HG03378 (cell line): ENCODE measurements around the gene ME2.
"Not testable (repeated sequence)": the region's sequence is repeated elsewhere in the genome, so short reads cannot be mapped to it uniquely, and the experiment has no call there.

Experiments
- ATAC-seq: cut with Tn5 transposase; IDR thresholded peaks from one replicate; pipeline ENCODE4 v1.9.1; 2021; ENCODE audit warnings: mild to moderate bottlenecking, moderate library complexity; ENCODE audit not compliant: unreplicated experiment

ME2 gene

GRCh38 chr18:50911006-50911405 is 32.1 kb downstream of the ME2 start:
- no peak for ATAC-seq

DNA sequence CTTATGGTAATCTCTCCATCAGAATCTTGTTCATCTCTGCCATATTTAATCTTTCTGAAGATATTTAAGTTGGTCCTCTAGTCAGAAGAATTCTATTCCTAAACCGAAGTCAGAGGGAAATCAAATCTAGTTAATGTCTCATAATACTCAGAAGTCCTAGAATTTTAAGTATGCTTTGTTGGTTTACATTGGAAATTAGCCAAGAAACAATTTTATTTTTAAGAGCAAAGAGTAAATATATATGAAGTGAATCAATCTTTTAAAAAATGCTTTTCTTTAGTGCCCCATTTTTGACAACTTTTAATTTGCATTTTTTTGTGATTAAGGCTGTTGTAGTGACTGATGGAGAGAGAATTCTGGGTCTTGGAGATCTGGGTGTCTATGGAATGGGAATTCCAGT is 38.1 kb downstream of the ME2 start:
- no peak for ATAC-seq

GRCh38 chr18:50918153-50918552 is 39.2 kb downstream of the ME2 start:
- no peak for ATAC-seq

DNA sequence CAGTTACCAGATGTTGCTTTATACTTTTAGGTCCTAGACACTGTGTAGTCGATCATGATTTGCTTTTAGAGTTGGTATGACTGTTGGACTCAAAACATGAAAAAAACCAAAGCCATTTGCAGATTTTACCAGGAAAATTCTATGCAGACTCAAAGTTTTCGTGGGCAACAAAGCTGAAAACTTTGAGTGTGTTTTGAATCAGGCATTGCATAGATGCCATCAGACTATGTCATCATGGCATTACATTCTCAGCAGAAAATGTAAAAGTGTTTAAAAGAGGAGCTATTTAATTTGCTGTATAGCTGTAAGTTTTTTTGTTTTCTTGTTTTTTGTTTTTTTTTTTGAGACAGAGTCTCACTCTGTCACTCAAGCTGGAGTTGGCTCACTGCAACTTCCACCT is 45.5 kb downstream of the ME2 start:
- no peak for ATAC-seq

DNA sequence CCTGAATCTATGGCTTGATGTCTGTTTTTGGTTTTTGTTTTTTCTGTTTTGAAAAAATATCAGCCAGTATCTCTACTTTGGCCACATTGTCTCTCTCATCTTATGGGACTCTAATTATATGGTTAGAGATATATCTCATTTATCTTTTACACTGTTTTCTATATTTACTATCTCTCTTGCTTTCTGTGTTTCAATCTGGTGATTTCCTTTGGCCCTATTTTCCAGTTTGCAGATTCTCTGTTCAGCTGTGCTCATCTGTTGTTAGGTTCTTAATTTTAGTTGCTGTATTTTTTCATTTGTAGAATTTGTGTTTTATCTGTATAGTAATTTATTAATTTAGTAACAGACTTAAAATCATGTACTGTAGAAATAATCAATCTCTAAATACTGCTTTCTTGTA is 47.6 kb downstream of the ME2 start:
- ATAC-seq = no peak

- no peak for ATAC-seq
Observed at GRCh38 chr18:50928551-50928950, 49.6 kb downstream of the ME2 start.

GRCh38 chr18:50933684-50934083 is 54.8 kb downstream of the ME2 start:
- ATAC-seq = no peak

DNA sequence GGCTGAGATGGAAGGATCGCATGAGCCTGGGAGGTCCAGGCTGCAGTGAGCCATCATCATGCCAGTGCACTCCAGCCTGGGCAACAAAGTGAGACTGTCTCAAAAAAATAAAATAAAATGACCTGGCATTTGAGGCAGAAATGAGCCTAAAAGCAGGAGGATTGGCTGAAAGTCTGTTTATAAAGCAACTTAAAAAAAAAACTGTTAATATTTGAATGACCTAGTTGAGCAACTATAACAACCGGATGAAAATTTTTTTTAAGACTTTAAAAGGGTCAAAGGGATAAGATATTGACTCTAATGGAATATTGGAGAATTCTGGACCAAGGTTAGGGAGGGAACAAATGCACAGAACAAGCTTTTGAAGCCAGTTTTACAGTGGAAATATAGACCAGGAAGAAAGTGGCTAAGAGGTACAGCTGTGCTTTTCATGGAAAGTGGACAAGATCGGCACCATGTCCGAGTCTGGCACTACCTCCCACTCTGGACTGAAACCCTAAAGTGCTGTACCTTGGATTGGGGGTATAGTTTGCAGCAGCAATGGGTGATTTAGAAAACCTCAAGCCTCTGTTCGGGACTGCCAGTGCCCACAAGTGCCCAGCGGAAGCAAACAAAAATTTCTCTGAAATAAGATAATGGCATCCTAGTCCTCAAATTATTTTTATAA is 55.8 kb downstream of the ME2 start:
- ATAC-seq = no peak

DNA sequence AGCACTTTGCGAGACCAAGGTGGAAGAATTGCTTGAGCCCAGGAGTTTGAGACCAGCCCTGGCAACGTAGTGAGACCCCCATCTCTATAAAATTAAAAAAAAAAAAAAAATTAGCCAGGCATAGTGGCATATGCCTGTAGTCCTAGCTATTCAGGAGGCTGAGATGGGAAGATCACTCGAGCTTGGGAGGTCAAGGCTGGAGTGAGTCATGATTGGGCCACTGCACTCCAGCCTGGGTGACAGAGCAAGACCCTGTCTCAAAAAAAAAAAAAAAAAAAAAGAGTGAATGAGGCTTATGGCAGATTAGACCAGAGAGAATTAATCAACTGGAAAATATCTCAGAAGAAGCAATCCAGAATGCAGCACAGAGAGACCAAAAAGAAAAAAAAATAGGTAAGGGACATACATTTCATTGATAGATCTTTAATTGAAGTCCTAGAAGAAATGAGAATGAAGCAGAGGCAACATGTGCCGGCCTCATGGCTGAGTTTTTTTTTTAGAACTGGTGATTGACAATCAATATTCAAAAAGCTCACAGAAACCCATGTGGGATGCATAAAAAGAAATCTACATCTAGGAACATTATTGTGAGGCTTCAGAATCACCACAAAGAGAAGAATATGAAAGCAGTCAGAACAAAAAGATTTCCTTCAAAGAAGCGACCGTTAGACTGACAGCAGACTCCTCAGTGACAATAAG is 56.7 kb downstream of the ME2 start:
- no peak for ATAC-seq

GRCh38 chr18:50937183-50937582 is 58.3 kb downstream of the ME2 start:
- no peak for ATAC-seq

- no peak for ATAC-seq
Observed at GRCh38 chr18:50938912-50939311, 60.0 kb downstream of the ME2 start.

GRCh38 chr18:50944245-50944932 is 65.5 kb downstream of the ME2 start:
- ATAC-seq = no peak

GRCh38 chr18:50945918-50946317 is 67.0 kb downstream of the ME2 start:
- not testable (repeated sequence) for ATAC-seq

DNA sequence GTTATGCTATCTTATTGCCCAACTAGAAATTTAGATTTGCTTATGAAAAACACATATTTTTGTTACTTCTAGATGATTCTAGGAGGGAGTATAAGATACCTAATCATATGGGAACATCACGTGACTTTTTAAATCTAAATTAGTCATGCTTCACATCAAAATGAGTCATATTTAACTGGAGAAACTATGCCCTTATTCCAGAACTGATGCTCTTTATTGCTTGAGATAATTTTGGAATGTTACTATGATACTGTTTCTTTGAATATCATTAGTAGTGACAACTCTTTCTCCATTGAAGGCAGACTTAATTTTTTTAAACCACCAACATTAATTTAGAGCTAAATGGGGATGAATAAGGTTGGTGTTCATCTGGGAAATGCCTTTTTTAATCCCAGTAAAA is 69.0 kb downstream of the ME2 start:
- no peak for ATAC-seq

DNA sequence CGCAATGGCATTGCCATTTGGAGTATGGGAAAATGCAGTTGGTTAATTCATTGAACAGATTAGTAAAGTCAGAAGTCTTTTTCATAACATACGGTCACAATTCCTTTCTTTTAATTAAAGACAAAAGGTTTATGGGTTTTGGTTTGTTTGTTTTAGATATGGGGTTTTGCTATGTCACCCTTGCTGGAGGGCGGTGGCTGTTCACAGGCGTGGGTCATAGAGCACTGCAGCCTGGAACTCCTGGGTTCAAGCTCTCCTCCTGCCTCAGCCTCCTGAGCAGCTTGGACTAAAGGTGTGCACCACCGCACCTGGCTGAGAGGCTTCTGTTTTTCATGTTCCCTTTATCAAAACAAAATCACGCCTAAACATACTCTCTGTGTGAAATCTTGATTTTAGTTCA is 70.3 kb downstream of the ME2 start:
- no peak for ATAC-seq

- no peak for ATAC-seq
Observed at GRCh38 chr18:50950626-50951025, 71.7 kb downstream of the ME2 start.

DNA sequence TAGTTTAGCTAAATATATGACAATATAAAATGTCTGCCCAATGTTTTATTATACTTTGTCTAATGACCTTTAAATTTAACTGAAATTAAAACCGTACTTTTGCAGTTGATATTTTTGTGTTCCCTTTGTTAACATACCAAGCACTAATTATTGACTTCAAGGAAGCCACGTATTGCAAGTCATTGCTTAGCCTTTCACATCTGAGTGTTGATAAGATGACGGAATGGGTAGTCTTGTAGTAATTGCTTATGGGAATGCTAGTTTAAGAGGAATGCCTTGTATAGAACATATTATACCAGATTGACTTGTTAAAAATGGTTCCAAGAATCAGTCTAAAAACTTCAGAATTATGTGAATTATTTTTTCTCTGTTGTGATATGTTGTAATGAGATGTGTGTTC is 74.9 kb downstream of the ME2 start:
- ATAC-seq = no peak

- no peak for ATAC-seq
Observed at GRCh38 chr18:50955253-50955652, 76.3 kb downstream of the ME2 start.

- ATAC-seq = no peak
Observed at GRCh38 chr18:50956116-50956515, 77.2 kb downstream of the ME2 start.

GRCh38 chr18:50961974-50962373 is 83.1 kb downstream of the ME2 start:
- no peak for ATAC-seq

- ATAC-seq = peak; percentile 74
Observed at GRCh38 chr18:50967714-50968661, 89.1 kb downstream of the ME2 start, which contains the start of gene ELAC1. Gene ELAC1 (plus strand): TSS chr18:50968040. CDS start chr18:50974405, 6,365 bp downstream.
